HT-29 (cell line): Measurements from ENCODE around the gene CHD1. TPM values are rescaled to one million over a fixed set of nuclear protein-coding genes. Genes with fewer than 3 reads are reported as not detected.

Experiments used
- DNase-seq: peaks from one replicate; pipeline ENCODE4 v3.0.0-alpha.2; 2015; ENCODE audit warnings: low spot score
- small RNA-seq: library from RNA; depleted of rRNA; stranded (forward); fragments of <200 nt; gene quantifications from one replicate; pipeline ENCODE3, GENCODE V24; 2014
- total RNA-seq: library from RNA; depleted of rRNA; stranded (reverse); fragments of >200 nt; shearing (Covaris generic); gene quantifications from 2 replicates; pipeline ENCODE4 v1.2.3, GENCODE V29; 2014; rRNA removed

The CHD1 gene
- total RNA-seq, 1 experiment from 2014 or later = 21.6 TPM

GRCh38 chr5:98813755-98814154 is 115.1 kb downstream of the CHD1 start:
- DNase-seq = no peak

GRCh38 chr5:98810206-98810605 is 118.6 kb downstream of the CHD1 start:
- DNase-seq = no peak

- no peak for DNase-seq
Measured at GRCh38 chr5:98807806-98808205, 121.0 kb downstream of the CHD1 start.

- no peak for DNase-seq
Measured at GRCh38 chr5:98805070-98805469, 123.7 kb downstream of the CHD1 start.

GRCh38 chr5:98804066-98804465 is 124.7 kb downstream of the CHD1 start:
- no peak for DNase-seq

Small RNA genes lying within 50 kb of the gene (small RNA-seq; reads per million reads assigned to genes)
- not detected for gene RF00019
- not detected for gene RNU6-402P

Other genes with a start within 250 kb of the CHD1 start
- 14.3 and 16.8 TPM in 2 replicates for gene RGMB, start 155.3 kb downstream of the CHD1 start, total RNA-seq